HepG2 (cell line): ENCODE results near the gene TUBG1. TPM values are rescaled to one million over a fixed set of nuclear protein-coding genes. Genes with fewer than 3 reads are reported as not detected.

Experiments
- BCL6 ChIP-seq: IDR thresholded peaks from 2 replicates; pipeline ENCODE4 v1.6.1; 2016; ENCODE audit warnings: missing genetic modification reagents, missing compliant biosample characterization
- BRD4 ChIP-seq: sonication (generic); formaldehyde crosslinking; IDR thresholded peaks from 2 replicates; pipeline ENCODE4 v1.4.0; 2020; ENCODE audit warnings: missing genetic modification reagents
- ETV6 ChIP-seq: sonication (generic); formaldehyde crosslinking; conservative IDR thresholded peaks from 2 replicates; pipeline ENCODE4 v1.4.0; 2020; ENCODE audit warnings: missing genetic modification reagents
- FOXK2 ChIP-seq: fragments of 450-650 bp; IDR thresholded peaks from 2 replicates; pipeline ENCODE4 v1.6.1; 2016
- JDP2 ChIP-seq: sonication (generic); formaldehyde crosslinking; IDR thresholded peaks from 2 replicates; pipeline ENCODE4 v1.8.1; 2022; ENCODE audit warnings: missing genetic modification reagents, borderline replicate concordance
- KDM1A ChIP-seq: IDR thresholded peaks from 2 replicates; pipeline ENCODE4 v1.6.1; 2016; ENCODE audit warnings: missing compliant biosample characterization
- NFIB ChIP-seq: sonication (generic); formaldehyde crosslinking; IDR thresholded peaks from 2 replicates; pipeline ENCODE4 v1.9.0; 2021; ENCODE audit warnings: missing genetic modification reagents, mild to moderate bottlenecking, borderline replicate concordance
- NR3C1 ChIP-seq: sonication (generic); formaldehyde crosslinking; IDR thresholded peaks from 2 replicates; pipeline ENCODE4 v1.4.0; 2020; ENCODE audit warnings: missing genetic modification reagents
- RBM39 ChIP-seq: fragments of 200-400 bp; formaldehyde crosslinking; IDR thresholded peaks from one replicate; pipeline ENCODE4 v1.6.1; 2018; ENCODE audit warnings: antibody characterized with exemption, mild to moderate bottlenecking, low read depth, low read length; ENCODE audit not compliant: poor library complexity, severe bottlenecking
- SMAD3 ChIP-seq: sonication (generic); formaldehyde crosslinking; IDR thresholded peaks from 2 replicates; pipeline ENCODE4 v1.4.0; 2020; ENCODE audit warnings: missing genetic modification reagents
- SNRNP70 ChIP-seq: fragments of 200-400 bp; formaldehyde crosslinking; IDR thresholded peaks from 2 replicates; pipeline ENCODE4 v1.6.1; 2017; ENCODE audit warnings: mild to moderate bottlenecking, low read depth, low read length, moderate library complexity
- TBX2 ChIP-seq: sonication (generic); formaldehyde crosslinking; IDR thresholded peaks from 2 replicates; pipeline ENCODE4 v1.5.0; 2020; ENCODE audit warnings: missing genetic modification reagents, mild to moderate bottlenecking, borderline replicate concordance
- ZNF234 ChIP-seq: sonication (generic); formaldehyde crosslinking; conservative IDR thresholded peaks from 2 replicates; pipeline ENCODE4 v1.5.1; 2020; ENCODE audit warnings: mild to moderate bottlenecking, missing genetic modification reagents
- ZNF75D ChIP-seq: sonication (generic); formaldehyde crosslinking; IDR thresholded peaks from 2 replicates; pipeline ENCODE4 v1.8.1; 2023; ENCODE audit warnings: missing genetic modification reagents, mild to moderate bottlenecking, borderline replicate concordance
- ZNF790 ChIP-seq: sonication (generic); formaldehyde crosslinking; IDR thresholded peaks from 2 replicates; pipeline ENCODE4 v1.8.0; 2022; ENCODE audit warnings: missing genetic modification reagents, mild to moderate bottlenecking, borderline replicate concordance
- polyA plus RNA-seq, 8 experiments: library from polyadenylated mRNA; depleted of rRNA in 3 of 8; stranded (reverse) in 7 of 8; unstranded in 1 of 8; fragments of >200 nt; fragmentation: Illumina TruSeq in 4 of 8; extraction: Trizol in 4 of 8; gene quantifications; 2 replicates each; pipeline versions ENCODE4 v1.2.1 to v1.2.3, GENCODE V29; 2011 to 2016; ENCODE audit warnings: low read depth in 4 of 8, missing spikeins in 1 of 8, mixed read lengths in 1 of 8; ENCODE audit not compliant: insufficient read depth in 1 of 8
- total RNA-seq, 5 experiments: library from RNA; depleted of rRNA; stranded (reverse); fragments of >200 nt; fragmentation: Illumina TruSeq; extraction: Trizol; gene quantifications; 2 replicates each; pipeline ENCODE4 v1.2.3, GENCODE V29; 2016; ENCODE audit warnings: low read depth in 1 of 5
- TF ChIP-seq, protein P1 (sequence below): conservative IDR thresholded peaks from 2 replicates; pipeline ENCODE4 v1.6.1; 2018; ENCODE audit warnings: missing genetic modification reagents
- TF ChIP-seq, protein P2 (sequence below): IDR thresholded peaks from 2 replicates; pipeline ENCODE4 v1.6.1; 2016
- TF ChIP-seq, protein P3 (sequence below): sonication (generic); formaldehyde crosslinking; IDR thresholded peaks from 2 replicates; pipeline ENCODE4 v1.8.1; 2023; ENCODE audit warnings: mild to moderate bottlenecking, inconsistent platforms, moderate library complexity, missing genetic modification reagents, borderline replicate concordance
- TF ChIP-seq, protein P4 (sequence below): sonication (generic); formaldehyde crosslinking; IDR thresholded peaks from 2 replicates; pipeline ENCODE4 v1.5.0; 2020; ENCODE audit warnings: missing genetic modification reagents
- TF ChIP-seq, protein P5 (sequence below): sonication (generic); formaldehyde crosslinking; conservative IDR thresholded peaks from 2 replicates; pipeline ENCODE4 v1.5.0; 2020; ENCODE audit warnings: missing genetic modification reagents
- TF ChIP-seq, protein P6 (sequence below): sonication (generic); formaldehyde crosslinking; IDR thresholded peaks from 2 replicates; pipeline ENCODE4 v1.4.0; 2020; ENCODE audit warnings: mild to moderate bottlenecking, missing genetic modification reagents

Gene TUBG1
- total and polyA plus RNA-seq, 2 of the 13 experiments (the other 11 are each of a cell fraction or from before 2014, with no cell fraction given), result 74.1 to 137 TPM

DNA sequence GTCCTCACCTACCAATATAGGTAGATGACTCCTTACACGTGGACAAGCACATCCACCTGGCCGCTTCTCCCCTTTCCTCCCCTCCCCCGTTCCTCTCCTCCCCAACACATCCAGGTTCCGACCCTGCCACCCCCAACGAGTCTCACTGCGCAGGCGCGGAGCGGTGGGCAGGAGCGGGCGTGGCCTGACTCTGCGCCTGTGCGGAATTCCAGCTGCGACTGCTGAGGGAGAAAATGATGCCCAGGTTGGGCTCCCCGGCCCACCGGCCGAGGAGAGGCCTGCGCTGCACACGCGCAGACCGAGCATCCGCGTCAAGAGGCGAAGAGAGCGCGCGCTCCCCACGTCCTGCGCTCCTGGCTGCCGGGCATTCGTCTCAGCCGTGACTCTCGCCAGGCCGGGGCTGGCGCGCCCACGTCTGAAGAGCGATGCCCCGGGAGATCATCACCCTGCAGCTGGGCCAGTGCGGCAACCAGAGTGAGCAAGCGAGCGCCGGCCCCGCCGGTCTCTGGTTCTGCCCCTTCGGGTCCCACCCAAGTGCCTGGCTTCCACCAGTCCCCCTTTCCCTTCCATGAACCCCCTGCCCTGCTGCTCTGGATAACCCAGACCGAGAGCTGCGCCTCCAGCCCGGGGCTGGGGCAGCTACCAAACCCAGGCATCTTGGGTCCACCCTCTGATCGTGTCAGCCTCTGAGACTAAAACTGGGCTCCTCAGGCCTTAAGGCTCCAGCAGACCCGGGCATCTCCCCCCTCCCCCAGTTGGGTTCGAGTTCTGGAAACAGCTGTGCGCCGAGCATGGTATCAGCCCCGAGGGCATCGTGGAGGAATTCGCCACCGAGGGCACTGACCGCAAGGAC, 49.8 kb downstream of the TUBG1 start, which contains the start of gene TUBG2 (continued):
- 0 out of 2 replicates have a peak, but pooled peaks have one; percentile 22 for TF ChIP-seq NR3C1 (CRISPR knock-in tag)
- peak; percentile 69 for TF ChIP-seq BRD4 (CRISPR knock-in tag)
- TF ChIP-seq TBX2 (CRISPR knock-in tag), result peak; percentile 20; the same call in 1 of the 2 replicates
- peak; percentile 35; the same call in 1 of the 2 replicates for TF ChIP-seq SMAD3 (CRISPR knock-in tag)
- TF ChIP-seq, protein P1, sequence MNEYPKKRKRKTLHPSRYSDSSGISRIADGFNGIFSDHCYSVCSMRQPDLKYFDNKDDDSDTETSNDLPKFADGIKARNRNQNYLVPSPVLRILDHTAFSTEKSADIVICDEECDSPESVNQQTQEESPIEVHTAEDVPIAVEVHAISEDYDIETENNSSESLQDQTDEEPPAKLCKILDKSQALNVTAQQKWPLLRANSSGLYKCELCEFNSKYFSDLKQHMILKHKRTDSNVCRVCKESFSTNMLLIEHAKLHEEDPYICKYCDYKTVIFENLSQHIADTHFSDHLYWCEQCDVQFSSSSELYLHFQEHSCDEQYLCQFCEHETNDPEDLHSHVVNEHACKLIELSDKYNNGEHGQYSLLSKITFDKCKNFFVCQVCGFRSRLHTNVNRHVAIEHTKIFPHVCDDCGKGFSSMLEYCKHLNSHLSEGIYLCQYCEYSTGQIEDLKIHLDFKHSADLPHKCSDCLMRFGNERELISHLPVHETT (CRISPR knock-in tag), result no peak; the same call in 1 of the 2 replicates
- TF ChIP-seq JDP2 (CRISPR knock-in tag), result no peak
- peak; percentile 88 for TF ChIP-seq ETV6 (CRISPR knock-in tag)
- 0 out of 2 replicates have a peak, but pooled peaks have one; percentile 54 for TF ChIP-seq KDM1A (CRISPR knock-in tag)
- TF ChIP-seq SNRNP70, result no peak
- TF ChIP-seq, protein P2, sequence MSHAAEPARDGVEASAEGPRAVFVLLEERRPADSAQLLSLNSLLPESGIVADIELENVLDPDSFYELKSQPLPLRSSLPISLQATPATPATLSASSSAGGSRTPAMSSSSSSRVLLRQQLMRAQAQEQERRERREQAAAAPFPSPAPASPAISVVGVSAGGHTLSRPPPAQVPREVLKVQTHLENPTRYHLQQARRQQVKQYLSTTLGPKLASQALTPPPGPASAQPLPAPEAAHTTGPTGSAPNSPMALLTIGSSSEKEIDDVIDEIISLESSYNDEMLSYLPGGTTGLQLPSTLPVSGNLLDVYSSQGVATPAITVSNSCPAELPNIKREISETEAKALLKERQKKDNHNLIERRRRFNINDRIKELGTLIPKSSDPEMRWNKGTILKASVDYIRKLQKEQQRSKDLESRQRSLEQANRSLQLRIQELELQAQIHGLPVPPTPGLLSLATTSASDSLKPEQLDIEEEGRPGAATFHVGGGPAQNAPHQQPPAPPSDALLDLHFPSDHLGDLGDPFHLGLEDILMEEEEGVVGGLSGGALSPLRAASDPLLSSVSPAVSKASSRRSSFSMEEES (CRISPR knock-in tag), result no peak
- no peak for TF ChIP-seq ZNF790
- no peak for TF ChIP-seq FOXK2
- no peak for TF ChIP-seq ZNF75D (CRISPR knock-in tag)
- no peak for TF ChIP-seq ZNF234
- TF ChIP-seq, protein P3, sequence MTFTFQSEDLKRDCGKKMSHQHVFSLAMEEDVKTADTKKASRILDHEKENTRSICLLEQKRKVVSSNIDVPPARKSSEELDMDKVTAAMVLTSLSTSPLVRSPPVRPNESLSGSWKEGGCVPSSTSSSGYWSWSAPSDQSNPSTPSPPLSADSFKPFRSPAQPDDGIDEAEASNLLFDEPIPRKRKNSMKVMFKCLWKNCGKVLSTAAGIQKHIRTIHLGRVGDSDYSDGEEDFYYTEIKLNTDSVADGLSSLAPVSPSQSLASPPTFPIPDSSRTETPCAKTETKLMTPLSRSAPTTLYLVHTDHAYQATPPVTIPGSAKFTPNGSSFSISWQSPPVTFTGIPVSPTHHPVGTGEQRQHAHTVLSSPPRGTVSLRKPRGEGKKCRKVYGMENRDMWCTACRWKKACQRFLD (CRISPR knock-in tag), result peak; percentile 91; the same call in 1 of the 2 replicates
- TF ChIP-seq, protein P4, sequence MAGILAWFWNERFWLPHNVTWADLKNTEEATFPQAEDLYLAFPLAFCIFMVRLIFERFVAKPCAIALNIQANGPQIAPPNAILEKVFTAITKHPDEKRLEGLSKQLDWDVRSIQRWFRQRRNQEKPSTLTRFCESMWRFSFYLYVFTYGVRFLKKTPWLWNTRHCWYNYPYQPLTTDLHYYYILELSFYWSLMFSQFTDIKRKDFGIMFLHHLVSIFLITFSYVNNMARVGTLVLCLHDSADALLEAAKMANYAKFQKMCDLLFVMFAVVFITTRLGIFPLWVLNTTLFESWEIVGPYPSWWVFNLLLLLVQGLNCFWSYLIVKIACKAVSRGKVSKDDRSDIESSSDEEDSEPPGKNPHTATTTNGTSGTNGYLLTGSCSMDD (CRISPR knock-in tag), result no peak
- 0 out of 2 replicates have a peak, but pooled peaks have one; percentile 39 for TF ChIP-seq BCL6
- no peak for TF ChIP-seq NFIB (CRISPR knock-in tag)
- peak; percentile 41 for TF ChIP-seq RBM39
- TF ChIP-seq, protein P5, sequence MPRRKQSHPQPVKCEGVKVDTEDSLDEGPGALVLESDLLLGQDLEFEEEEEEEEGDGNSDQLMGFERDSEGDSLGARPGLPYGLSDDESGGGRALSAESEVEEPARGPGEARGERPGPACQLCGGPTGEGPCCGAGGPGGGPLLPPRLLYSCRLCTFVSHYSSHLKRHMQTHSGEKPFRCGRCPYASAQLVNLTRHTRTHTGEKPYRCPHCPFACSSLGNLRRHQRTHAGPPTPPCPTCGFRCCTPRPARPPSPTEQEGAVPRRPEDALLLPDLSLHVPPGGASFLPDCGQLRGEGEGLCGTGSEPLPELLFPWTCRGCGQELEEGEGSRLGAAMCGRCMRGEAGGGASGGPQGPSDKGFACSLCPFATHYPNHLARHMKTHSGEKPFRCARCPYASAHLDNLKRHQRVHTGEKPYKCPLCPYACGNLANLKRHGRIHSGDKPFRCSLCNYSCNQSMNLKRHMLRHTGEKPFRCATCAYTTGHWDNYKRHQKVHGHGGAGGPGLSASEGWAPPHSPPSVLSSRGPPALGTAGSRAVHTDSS, result no peak
- TF ChIP-seq, protein P6, sequence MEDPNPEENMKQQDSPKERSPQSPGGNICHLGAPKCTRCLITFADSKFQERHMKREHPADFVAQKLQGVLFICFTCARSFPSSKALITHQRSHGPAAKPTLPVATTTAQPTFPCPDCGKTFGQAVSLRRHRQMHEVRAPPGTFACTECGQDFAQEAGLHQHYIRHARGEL (CRISPR knock-in tag), result peak; percentile 71; the same call in 1 of the 2 replicates
